HG03432 (cell line): ENCODE data around the gene RARG.
A peak's percentile ranks its signal among the peaks of the same experiment; 100 is the strongest.

ENCODE experiments used
- ATAC-seq: cut with Tn5 transposase; IDR thresholded peaks from one replicate; pipeline ENCODE4 v1.9.1; 2021; ENCODE audit warnings: mild to moderate bottlenecking, moderate library complexity; ENCODE audit not compliant: unreplicated experiment

Gene RARG

GRCh38 chr12:53231921-53232645, at the start of gene RARG:
Gene RARG, minus strand, starts transcription at chr12:53232209. Its CDS starts 4,664 bp downstream, at chr12:53227545.
- no peak for ATAC-seq

DNA sequence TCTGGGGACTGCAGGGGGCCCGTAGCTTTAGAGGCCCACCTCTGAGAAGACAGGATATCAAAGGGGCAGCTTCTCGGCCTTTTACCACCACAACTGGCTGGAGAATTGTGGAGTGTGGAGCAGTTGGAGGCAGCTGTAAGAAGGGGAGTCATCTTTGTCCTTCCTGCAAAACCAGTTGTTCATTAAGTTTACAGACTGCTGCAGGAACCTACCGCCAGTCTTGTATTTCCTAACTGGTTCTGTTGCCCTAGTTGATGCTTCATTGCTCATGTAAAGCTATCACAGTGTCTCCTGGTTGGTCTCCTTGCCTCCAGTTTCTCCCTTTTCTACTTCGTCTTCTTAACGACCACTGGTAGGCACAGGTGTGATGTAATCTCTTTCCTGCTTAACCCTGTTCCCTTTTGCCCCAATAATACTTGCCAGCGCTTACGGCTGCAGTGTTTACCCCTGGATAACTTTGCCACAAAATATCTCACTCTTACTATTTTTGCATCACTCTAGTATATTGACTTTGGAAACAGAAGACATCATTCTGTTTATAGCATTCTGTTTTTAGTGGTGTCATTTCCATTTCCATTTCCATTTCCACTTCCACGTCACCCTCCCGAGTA, 48.0 kb upstream of the RARG start:
- ATAC-seq, result no peak

DNA sequence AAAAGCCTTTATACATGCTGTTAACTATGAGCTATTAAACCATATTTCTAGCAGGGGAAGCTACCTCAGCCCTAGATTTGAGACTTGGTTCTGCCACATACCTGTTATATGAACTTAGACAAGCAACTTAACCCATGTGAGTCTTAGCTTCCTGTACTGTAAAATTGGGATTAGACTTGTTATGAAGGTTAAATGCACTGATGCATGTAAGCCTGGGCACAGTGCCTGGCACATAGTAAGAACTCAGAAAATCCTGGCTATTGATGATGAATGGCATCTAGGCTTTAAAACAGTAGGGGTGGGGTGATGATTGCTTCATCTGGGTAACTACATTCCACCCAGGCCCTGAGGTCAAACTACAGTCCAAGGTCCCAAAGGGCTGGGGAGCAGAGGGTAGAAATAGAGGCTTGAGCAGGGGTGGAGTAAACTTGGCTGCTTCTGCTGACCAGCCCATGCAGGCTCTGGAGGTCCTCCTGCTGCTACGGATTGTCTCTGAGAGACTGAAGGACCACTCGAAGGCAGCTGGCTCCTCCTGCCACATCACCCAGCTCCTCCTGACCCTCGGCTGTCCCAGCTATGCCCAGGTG, 47.4 kb upstream of the RARG start:
- ATAC-seq, result no peak

GRCh38 chr12:53277981-53278380, 46.0 kb upstream of the RARG start:
- no peak for ATAC-seq

DNA sequence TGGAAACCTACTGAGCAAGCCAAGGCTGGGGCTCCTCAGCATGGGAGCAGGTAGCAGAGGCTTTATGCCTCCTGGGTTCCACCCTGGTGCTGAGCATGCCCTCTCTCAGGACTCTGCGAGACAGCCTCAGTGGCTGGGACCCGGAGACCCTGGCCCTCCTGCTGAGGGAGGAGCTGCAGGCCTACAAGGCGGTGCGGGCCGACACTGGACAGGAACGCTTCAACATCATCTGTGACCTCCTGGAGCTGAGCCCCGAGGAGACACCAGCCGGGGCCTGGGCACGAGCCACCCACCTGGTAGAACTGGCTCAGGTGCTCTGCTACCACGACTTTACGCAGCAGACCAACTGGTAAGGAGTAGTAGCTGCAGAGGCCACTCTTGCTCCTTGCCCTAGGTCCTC, 44.5 kb upstream of the RARG start:
- ATAC-seq, result no peak

DNA sequence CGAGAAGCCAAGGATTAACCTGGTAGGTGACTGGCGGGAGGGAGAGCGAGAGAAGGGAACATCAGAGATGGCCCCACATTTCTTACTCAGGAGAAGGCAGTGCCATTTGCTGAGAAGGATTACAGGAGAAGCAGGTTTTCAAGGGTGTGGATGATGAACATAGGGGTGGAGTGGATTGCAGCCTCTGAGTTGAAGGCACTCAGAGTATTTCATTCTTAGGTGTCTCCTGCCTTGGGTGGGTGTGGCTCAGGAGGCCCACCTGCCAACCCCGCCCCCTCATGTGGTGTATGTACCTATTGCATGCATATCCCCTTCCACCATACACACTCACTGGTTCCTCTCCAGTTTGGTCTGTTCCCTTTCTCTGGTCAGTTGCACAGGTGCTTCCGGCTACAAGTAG, 42.4 kb upstream of the RARG start:
- ATAC-seq, result no peak

DNA sequence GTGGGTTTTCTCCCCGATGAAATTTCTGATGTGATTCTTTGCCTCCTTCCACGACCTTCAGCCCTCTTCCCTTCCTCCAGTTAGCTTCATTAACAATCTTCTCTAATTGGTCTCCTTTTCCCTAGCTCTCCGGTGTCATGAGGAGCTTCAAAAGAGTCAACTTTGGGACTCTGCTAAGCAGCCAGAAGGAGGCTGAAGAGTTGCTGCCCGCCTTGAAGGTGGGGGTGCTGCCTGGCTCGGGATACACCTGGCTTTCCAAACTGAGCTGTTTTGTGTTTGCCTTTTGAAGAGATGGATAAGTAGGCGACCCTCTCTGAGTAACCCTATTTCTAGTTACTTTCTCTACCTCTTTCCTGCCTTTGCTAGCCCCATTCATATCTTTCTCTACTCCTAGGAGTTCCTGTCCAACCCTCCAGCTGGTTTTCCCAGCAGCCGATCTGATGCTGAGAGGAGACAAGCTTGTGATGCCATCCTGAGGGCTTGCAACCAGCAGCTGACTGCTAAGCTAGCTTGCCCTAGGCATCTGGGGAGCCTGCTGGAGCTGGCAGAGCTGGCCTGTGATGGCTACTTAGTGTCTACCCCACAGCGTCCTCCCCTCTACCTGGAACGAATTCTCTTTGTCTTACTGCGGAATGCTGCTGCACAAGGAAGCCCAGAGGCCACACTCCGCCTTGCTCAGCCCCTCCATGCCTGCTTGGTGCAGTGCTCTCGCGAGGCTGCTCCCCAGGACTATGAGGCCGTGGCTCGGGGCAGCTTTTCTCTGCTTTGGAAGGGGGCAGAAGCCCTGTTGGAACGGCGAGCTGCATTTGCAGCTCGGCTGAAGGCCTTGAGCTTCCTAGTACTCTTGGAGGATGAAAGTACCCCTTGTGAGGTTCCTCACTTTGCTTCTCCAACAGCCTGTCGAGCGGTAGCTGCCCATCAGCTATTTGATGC, 36.9 kb upstream of the RARG start:
- ATAC-seq, result no peak

GRCh38 chr12:53267999-53268629, 36.1 kb upstream of the RARG start, which contains the start of gene ESPL1:
Gene ESPL1, plus strand, starts transcription at chr12:53268299. Its CDS starts 468 bp downstream, at chr12:53268767.
- peak; percentile 87 for ATAC-seq

DNA sequence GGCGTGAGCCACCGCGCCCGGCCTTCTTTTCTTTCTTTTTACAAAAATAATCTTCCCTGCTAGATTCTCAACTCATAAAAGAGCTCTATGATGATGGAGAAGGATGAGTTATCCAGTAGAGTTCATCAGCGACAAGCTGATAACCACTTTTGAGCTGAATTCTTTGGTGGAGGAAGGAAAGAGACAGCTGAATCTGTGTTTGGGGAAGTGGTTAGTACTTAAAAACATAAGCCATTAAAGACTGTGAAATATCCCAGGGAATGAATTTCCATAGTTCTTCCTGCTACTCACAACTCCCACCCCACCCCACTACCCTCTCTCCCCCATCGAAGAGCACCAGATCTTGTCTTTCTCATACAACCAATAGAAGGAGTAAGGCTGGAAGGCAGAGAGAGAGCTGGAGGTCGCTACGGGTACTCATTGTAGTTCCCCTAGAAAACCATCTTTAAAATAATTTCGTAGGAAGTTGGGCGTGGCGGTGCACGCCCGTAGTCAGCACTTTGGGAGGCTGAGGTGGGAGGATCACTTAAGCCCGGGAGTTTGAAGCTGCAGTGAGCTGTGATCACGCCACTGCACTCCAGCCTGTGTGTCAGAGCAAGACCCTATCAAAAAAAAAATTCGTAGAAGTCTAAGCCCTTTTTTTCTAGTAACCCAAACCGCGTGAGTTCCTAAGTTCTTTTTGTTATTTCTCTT, 35.4 kb upstream of the RARG start:
- peak; percentile 26 for ATAC-seq

GRCh38 chr12:53265783-53266182, 33.8 kb upstream of the RARG start:
- no peak for ATAC-seq

- no peak for ATAC-seq
These were observed 27.9 kb upstream of the RARG start for GRCh38 chr12:53259891-53260290.

DNA sequence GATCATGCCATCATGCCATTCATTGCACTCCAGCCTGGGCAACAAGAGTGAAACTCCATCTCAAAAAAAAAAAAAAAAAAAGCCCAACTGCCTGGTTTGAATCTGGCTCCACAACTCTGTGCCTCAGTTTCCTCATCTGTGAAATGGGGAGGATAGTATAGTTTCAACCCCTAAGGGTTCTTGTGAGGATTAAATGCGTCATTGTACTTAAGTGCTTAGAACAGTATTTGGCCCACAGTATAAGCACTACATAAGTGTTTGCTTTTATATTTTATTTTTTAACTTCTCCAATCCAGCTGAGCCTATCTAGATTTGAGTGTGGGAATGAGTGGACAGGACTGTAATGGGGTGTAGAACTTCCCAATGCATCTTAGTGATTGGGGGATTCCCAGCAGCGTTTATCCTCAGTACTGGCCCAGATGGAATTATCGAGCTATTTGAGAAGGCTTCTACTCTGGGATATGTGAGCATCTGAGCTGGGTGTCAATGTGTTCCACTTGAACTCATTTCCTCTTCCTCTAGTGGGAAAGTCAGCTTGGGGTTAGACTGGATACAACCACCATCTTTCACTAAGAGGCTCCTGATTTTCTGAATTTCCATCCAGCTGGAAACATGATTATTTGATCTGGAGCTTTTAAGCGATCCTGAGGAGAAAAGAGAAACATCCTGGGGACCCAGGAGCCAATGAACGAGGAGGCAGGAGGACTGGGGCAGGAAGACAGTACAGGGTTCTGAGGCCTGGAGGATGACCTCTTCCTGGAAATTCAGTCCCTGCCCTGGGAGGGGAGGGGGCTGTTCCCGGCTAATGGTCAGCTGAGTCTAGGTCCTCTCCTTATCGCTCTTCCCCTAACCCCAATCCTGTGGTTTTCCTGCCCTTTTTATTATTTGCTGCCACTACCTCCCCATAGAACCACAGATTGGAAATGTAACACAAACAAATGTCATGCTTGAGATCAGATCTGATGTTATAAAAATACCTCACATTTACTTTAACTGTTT, 26.8 kb upstream of the RARG start:
- ATAC-seq, result no peak

- ATAC-seq, result no peak
These were observed 24.0 kb upstream of the RARG start for GRCh38 chr12:53255996-53256395.

DNA sequence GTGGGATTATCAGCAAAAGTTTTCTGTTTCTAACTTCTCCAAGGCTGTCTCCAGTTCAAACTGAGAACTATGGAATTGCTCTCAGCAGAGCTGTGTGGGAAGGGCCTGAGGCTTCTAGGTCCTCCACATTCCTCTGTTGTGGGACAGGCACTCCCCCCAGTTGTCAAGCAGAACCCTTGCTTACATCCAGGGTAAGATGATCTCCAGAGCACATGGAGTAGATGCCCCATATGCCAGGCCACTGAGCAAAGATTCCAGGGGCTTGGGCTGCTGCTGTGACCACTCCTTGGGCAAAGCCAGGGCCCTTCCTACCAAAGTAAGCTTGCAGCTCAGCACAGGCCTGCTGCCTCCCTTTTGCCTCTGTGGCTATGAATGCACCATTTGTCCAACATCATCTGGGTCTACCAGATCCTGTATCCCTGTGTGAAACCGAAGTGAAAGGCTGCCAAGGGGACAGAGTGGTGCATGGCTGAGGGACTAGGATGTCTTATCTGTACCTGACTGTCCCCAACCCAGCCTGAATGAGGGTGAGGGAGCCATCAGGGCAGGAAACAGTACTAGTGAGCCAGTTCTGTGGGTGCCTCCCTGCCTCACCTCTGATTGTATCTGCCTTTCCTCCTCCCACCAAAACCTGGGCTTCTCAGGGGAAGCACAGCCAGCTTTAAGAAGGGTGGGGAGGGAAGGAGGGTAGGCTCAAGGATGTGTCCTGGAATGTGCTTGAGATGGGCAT, 23.0 kb upstream of the RARG start:
- ATAC-seq, result no peak

DNA sequence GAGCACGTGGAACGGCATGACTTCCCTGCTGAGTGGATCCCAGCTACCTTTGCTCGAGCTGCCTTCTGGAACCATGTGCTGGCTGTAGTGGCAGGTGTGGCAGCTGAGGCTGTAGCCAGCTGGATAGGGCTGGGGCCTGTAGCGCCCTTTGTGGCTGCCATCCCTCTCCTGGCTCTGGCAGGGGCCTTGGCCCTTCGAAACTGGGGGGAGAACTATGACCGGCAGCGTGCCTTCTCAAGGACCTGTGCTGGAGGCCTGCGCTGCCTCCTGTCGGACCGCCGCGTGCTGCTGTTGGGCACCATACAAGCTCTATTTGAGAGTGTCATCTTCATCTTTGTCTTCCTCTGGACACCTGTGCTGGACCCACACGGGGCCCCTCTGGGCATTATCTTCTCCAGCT, 21.3 kb upstream of the RARG start:
- no peak for ATAC-seq

- ATAC-seq, result peak; percentile 10
These were observed 20.4 kb upstream of the RARG start for GRCh38 chr12:53252349-53252916.

DNA sequence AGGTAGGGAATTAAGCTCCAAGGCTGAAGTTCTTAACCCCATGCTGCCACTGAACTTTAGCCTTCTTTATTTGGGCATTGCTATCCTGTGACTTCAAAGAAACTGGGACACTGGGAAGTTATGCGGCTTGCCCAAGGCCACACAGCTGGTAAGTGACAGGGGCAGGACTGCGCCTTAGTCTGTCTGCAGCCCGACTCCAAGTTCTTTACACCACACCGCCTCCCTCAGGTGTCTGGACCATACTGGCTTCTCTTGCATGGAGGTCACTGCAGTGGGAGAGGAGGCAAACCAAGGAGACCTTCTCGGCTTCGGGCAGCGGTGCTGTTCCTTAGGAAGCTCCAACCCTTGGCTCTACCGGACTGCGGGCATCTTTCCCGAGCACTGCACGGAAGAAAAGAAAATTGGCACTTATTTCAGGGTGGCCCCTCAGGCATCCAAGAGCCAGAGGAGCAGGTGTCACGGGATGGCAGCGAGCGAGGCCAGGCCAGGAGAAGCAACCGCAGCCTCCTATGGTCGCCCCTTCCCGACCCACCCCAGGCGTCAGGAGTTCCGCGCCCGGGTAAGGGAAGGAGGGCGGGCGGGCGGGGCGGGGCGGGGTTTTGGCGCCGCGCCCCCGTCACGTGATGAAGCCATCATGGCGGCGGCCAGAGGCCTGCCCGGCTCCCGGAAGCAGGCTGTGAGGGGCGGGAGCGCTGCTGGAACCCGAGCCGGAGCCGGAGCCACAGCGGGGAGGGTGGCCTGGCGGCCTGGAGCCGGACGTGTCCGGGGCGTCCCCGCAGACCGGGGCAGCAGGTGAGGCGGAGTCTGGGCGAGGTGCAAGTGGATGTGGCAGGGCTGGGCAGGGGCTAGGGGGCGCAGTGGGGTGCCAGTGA, 19.7 kb upstream of the RARG start:
- peak; percentile 76 for ATAC-seq
